ENCODE results near the gene PLEKHO2. TPM values are rescaled to one million over a fixed set of nuclear protein-coding genes. Genes with fewer than 3 reads are reported as not detected.
A peak's percentile ranks its signal among the peaks of the same experiment; 100 is the strongest.

Gene PLEKHO2
- total and polyA plus RNA-seq, 5 donors from 2014 or later = 15.6 to 33.4 (median 27.9) TPM

- no peak for ATAC-seq (ENCODE audit: low read depth in 2 of 2)
- Histone ChIP-seq H3K4me1 (ENCODE audit: control insufficient read depth, insufficient read depth, low read length, poor library complexity, severe bottlenecking) (peaks cover 4% of the 10 kb centered on the region), H3K4me3 (ENCODE audit: low read depth, low read length) (no peak overlapping the region), H3K27ac (ENCODE audit: insufficient read depth, low read length, poor library complexity, severe bottlenecking) (no peak overlapping the region), H3K36me3 (ENCODE audit: control insufficient read depth, insufficient read depth, low read length) (no peaks in the 10 kb centered on the region), H3K9me3 (ENCODE audit: control insufficient read depth in 2 of 2, low read length in 2 of 2) (no peaks in the 10 kb centered on the region), H3K27me3 (ENCODE audit: control insufficient read depth, insufficient read depth, low read length) (no peaks in the 10 kb centered on the region)
- peaks cover 0 to 4% (median 2%) of the 10 kb centered on the region in 4 donors for H3K4me1 Mint-ChIP-seq
- H3K27ac Mint-ChIP-seq = no peak overlapping the region
- no peaks in the 10 kb centered on the region for H3K36me3 Mint-ChIP-seq
- H3K9me3 Mint-ChIP-seq = no peaks in the 10 kb centered on the region
- no peak overlapping the region for H3K4me3 Mint-ChIP-seq
- peaks cover 18% of the 10 kb centered on the region for H3K27me3 Mint-ChIP-seq
- no peak for DNase-seq
Measured at GRCh38 chr15:64806509-64806908, 35.2 kb upstream of the PLEKHO2 start.

GRCh38 chr15:64807051-64807749, 34.5 kb upstream of the PLEKHO2 start:
- Histone ChIP-seq H3K4me1 (ENCODE audit: control insufficient read depth, insufficient read depth, low read length, poor library complexity, severe bottlenecking) (peaks cover 4% of the 10 kb centered on the region), H3K4me3 (ENCODE audit: low read depth, low read length) (no peak overlapping the region), H3K27me3 (ENCODE audit: control insufficient read depth, insufficient read depth, low read length) (no peaks in the 10 kb centered on the region), H3K27ac (ENCODE audit: insufficient read depth, low read length, poor library complexity, severe bottlenecking) (no peak overlapping the region), H3K36me3 (ENCODE audit: control insufficient read depth, insufficient read depth, low read length) (no peaks in the 10 kb centered on the region), H3K9me3 (ENCODE audit: control insufficient read depth in 2 of 2, low read length in 2 of 2) (no peaks in the 10 kb centered on the region)
- no peak for DNase-seq
- no peak overlapping the region for H3K4me3 Mint-ChIP-seq
- peaks cover 0 to 4% (median 0%) of the 10 kb centered on the region in 4 donors for H3K4me1 Mint-ChIP-seq
- ATAC-seq (ENCODE audit: low read depth in 2 of 2) = no peak
- H3K27ac Mint-ChIP-seq = no peak overlapping the region
- H3K36me3 Mint-ChIP-seq = no peaks in the 10 kb centered on the region
- H3K27me3 Mint-ChIP-seq = peaks cover 14% of the 10 kb centered on the region
- H3K9me3 Mint-ChIP-seq = no peaks in the 10 kb centered on the region

- H3K9me3 Mint-ChIP-seq = no peaks in the 10 kb centered on the region
- ATAC-seq (ENCODE audit: low read depth in 2 of 2) = no peak
- no peak overlapping the region for H3K27ac ChIP-seq (ENCODE audit: insufficient read depth, low read length, poor library complexity, severe bottlenecking)
- H3K27ac Mint-ChIP-seq = no peak overlapping the region
- H3K4me3 ChIP-seq (ENCODE audit: low read depth, low read length) = no peak overlapping the region
- no peaks in the 10 kb centered on the region for H3K36me3 Mint-ChIP-seq
- peaks cover 0 to 4% (median 0%) of the 10 kb centered on the region in 4 donors for H3K4me1 Mint-ChIP-seq
- peaks cover 4% of the 10 kb centered on the region for H3K4me1 ChIP-seq (ENCODE audit: control insufficient read depth, insufficient read depth, low read length, poor library complexity, severe bottlenecking)
- H3K27me3 Mint-ChIP-seq = peaks cover 13% of the 10 kb centered on the region
- H3K27me3 ChIP-seq (ENCODE audit: control insufficient read depth, insufficient read depth, low read length) = no peaks in the 10 kb centered on the region
- DNase-seq = no peak
- no peaks in the 10 kb centered on the region for H3K9me3 ChIP-seq (ENCODE audit: control insufficient read depth in 2 of 2, low read length in 2 of 2)
- no peak overlapping the region for H3K4me3 Mint-ChIP-seq
- H3K36me3 ChIP-seq (ENCODE audit: control insufficient read depth, insufficient read depth, low read length) = no peaks in the 10 kb centered on the region
Measured at GRCh38 chr15:64807751-64808222, 33.9 kb upstream of the PLEKHO2 start.

- H3K9me3 Mint-ChIP-seq = no peaks in the 10 kb centered on the region
- H3K4me3 ChIP-seq (ENCODE audit: low read depth, low read length) = no peak overlapping the region
- no peak overlapping the region for H3K27ac ChIP-seq (ENCODE audit: insufficient read depth, low read length, poor library complexity, severe bottlenecking)
- no peak overlapping the region for H3K27ac Mint-ChIP-seq
- H3K36me3 Mint-ChIP-seq = no peaks in the 10 kb centered on the region
- no peaks in the 10 kb centered on the region for H3K27me3 ChIP-seq (ENCODE audit: control insufficient read depth, insufficient read depth, low read length)
- ATAC-seq (ENCODE audit: low read depth in 2 of 2) (no peak), DNase-seq (no peak)
- no peak overlapping the region for H3K4me3 Mint-ChIP-seq
- H3K4me1 Mint-ChIP-seq = peaks cover 0 to 4% (median 0%) of the 10 kb centered on the region in 4 donors
- H3K36me3 ChIP-seq (ENCODE audit: control insufficient read depth, insufficient read depth, low read length) = no peaks in the 10 kb centered on the region
- no peaks in the 10 kb centered on the region for H3K9me3 ChIP-seq (ENCODE audit: control insufficient read depth in 2 of 2, low read length in 2 of 2)
- peaks cover 4% of the 10 kb centered on the region for H3K4me1 ChIP-seq (ENCODE audit: control insufficient read depth, insufficient read depth, low read length, poor library complexity, severe bottlenecking)
- H3K27me3 Mint-ChIP-seq = peaks cover 10% of the 10 kb centered on the region
Measured at GRCh38 chr15:64808785-64809453, 32.8 kb upstream of the PLEKHO2 start.

GRCh38 chr15:64809649-64810496, 31.8 kb upstream of the PLEKHO2 start:
- H3K9me3 Mint-ChIP-seq = no peaks in the 10 kb centered on the region
- ATAC-seq (ENCODE audit: low read depth in 2 of 2) = peak; percentile 40 to 65
- no peaks in the 10 kb centered on the region for H3K36me3 Mint-ChIP-seq
- H3K9me3 ChIP-seq (ENCODE audit: control insufficient read depth in 2 of 2, low read length in 2 of 2) = no peaks in the 10 kb centered on the region
- H3K27ac ChIP-seq (ENCODE audit: insufficient read depth, low read length, poor library complexity, severe bottlenecking) = no peak overlapping the region
- peak overlapping the region in 2 of 3 donors; percentile 5 to 62 for H3K27ac Mint-ChIP-seq
- no peaks in the 10 kb centered on the region for H3K27me3 ChIP-seq (ENCODE audit: control insufficient read depth, insufficient read depth, low read length)
- H3K36me3 ChIP-seq (ENCODE audit: control insufficient read depth, insufficient read depth, low read length) = no peaks in the 10 kb centered on the region
- H3K4me1 Mint-ChIP-seq = peaks cover 0 to 4% (median 0%) of the 10 kb centered on the region in 4 donors
- no peak overlapping the region for H3K4me3 Mint-ChIP-seq
- H3K4me3 ChIP-seq (ENCODE audit: low read depth, low read length) = no peak overlapping the region
- DNase-seq = peak; percentile 47 to 57 (median 48)
- peaks cover 10% of the 10 kb centered on the region for H3K27me3 Mint-ChIP-seq
- H3K4me1 ChIP-seq (ENCODE audit: control insufficient read depth, insufficient read depth, low read length, poor library complexity, severe bottlenecking) = peaks cover 4% of the 10 kb centered on the region

GRCh38 chr15:64810497-64811326, 31.0 kb upstream of the PLEKHO2 start:
- DNase-seq (no peak), ATAC-seq (ENCODE audit: low read depth in 2 of 2) (no peak)
- no peaks in the 10 kb centered on the region for H3K36me3 ChIP-seq (ENCODE audit: control insufficient read depth, insufficient read depth, low read length)
- Mint-ChIP-seq H3K36me3 (no peaks in the 10 kb centered on the region), H3K27ac (peak overlapping the region in 1 of 3 donors; percentile 56), H3K9me3 (no peaks in the 10 kb centered on the region), H3K27me3 (peaks cover 10% of the 10 kb centered on the region), H3K4me1 (peaks cover 0 to 4% (median 0%) of the 10 kb centered on the region in 4 donors), H3K4me3 (no peak overlapping the region)
- no peaks in the 10 kb centered on the region for H3K9me3 ChIP-seq (ENCODE audit: control insufficient read depth in 2 of 2, low read length in 2 of 2)
- H3K27me3 ChIP-seq (ENCODE audit: control insufficient read depth, insufficient read depth, low read length) = no peaks in the 10 kb centered on the region
- H3K27ac ChIP-seq (ENCODE audit: insufficient read depth, low read length, poor library complexity, severe bottlenecking) = no peak overlapping the region
- peaks cover 4% of the 10 kb centered on the region for H3K4me1 ChIP-seq (ENCODE audit: control insufficient read depth, insufficient read depth, low read length, poor library complexity, severe bottlenecking)
- no peak overlapping the region for H3K4me3 ChIP-seq (ENCODE audit: low read depth, low read length)

GRCh38 chr15:64813075-64813474, 28.6 kb upstream of the PLEKHO2 start:
- H3K4me3 ChIP-seq (ENCODE audit: low read depth, low read length) = no peak overlapping the region
- H3K36me3 ChIP-seq (ENCODE audit: control insufficient read depth, insufficient read depth, low read length) = no peaks in the 10 kb centered on the region
- Mint-ChIP-seq H3K4me1 (peaks cover 0 to 4% (median 0%) of the 10 kb centered on the region in 4 donors), H3K27ac (peak overlapping the region in 1 of 3 donors; percentile 46), H3K9me3 (no peaks in the 10 kb centered on the region), H3K36me3 (no peaks in the 10 kb centered on the region), H3K4me3 (no peak overlapping the region), H3K27me3 (peaks cover 4% of the 10 kb centered on the region)
- no peaks in the 10 kb centered on the region for H3K9me3 ChIP-seq (ENCODE audit: control insufficient read depth in 2 of 2, low read length in 2 of 2)
- DNase-seq = no peak
- no peak overlapping the region for H3K27ac ChIP-seq (ENCODE audit: insufficient read depth, low read length, poor library complexity, severe bottlenecking)
- H3K27me3 ChIP-seq (ENCODE audit: control insufficient read depth, insufficient read depth, low read length) = no peaks in the 10 kb centered on the region
- no peak for ATAC-seq (ENCODE audit: low read depth in 2 of 2)
- peaks cover 4% of the 10 kb centered on the region for H3K4me1 ChIP-seq (ENCODE audit: control insufficient read depth, insufficient read depth, low read length, poor library complexity, severe bottlenecking)
